Measurements from ENCODE around the gene CHRM4.

CHRM4 gene

GRCh38 chr11:46342239-46342638 lies 49.3 kb downstream of the CHRM4 start:
- H3K4me2 ChIP-seq, result no peak overlapping the region
- peaks cover 5% of the 10 kb centered on the region for H3K4me1 ChIP-seq (ENCODE audit: low read depth, poor library complexity, severe bottlenecking)
- H2AFZ ChIP-seq (ENCODE audit: low read depth), result no peak overlapping the region
- H3K9ac ChIP-seq, result no peak overlapping the region
- H3K4me3 ChIP-seq (IDR thresholded peaks at IDR 0.05; ENCODE audit: insufficient read depth, low read depth, low read length), result no peak overlapping the region
- TF ChIP-seq, protein P1, sequence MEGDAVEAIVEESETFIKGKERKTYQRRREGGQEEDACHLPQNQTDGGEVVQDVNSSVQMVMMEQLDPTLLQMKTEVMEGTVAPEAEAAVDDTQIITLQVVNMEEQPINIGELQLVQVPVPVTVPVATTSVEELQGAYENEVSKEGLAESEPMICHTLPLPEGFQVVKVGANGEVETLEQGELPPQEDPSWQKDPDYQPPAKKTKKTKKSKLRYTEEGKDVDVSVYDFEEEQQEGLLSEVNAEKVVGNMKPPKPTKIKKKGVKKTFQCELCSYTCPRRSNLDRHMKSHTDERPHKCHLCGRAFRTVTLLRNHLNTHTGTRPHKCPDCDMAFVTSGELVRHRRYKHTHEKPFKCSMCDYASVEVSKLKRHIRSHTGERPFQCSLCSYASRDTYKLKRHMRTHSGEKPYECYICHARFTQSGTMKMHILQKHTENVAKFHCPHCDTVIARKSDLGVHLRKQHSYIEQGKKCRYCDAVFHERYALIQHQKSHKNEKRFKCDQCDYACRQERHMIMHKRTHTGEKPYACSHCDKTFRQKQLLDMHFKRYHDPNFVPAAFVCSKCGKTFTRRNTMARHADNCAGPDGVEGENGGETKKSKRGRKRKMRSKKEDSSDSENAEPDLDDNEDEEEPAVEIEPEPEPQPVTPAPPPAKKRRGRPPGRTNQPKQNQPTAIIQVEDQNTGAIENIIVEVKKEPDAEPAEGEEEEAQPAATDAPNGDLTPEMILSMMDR (conservative IDR thresholded peaks at IDR 0.05; ENCODE audit: low read depth, low read length), result no peak
- H3K27me3 ChIP-seq (ENCODE audit: insufficient read depth, low read depth), result peaks cover 22% of the 10 kb centered on the region
- H3K36me3 ChIP-seq (ENCODE audit: insufficient read depth), result no peaks in the 10 kb centered on the region
- no peaks in the 10 kb centered on the region for H3K79me2 ChIP-seq (ENCODE audit: insufficient read depth, low read depth)
- H3K27ac ChIP-seq, result no peak overlapping the region
- H4K20me1 ChIP-seq (ENCODE audit: insufficient read depth), result no peaks in the 10 kb centered on the region

DNA sequence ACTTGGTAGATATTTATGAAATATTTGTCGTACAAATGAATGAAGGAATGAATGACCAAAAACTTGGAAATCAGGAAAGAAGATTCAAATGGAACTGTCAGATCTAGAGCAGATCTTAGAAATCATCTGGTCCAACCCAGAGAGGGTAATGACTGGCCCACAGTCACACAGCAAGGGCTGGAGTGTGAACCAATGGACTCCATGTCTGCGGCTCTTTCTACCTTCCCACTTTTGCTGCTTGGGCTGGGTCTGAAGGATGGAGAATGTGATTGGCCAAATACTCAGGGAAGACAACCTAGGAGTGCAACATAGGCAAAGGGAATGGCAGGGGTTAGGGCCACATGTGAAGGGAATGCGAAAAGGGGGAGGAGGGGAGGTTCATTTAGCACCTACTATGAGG lies 50.1 kb downstream of the CHRM4 start:
- Histone ChIP-seq H3K4me2 (no peak overlapping the region), H3K79me2 (ENCODE audit: insufficient read depth, low read depth) (no peaks in the 10 kb centered on the region), H3K4me3 (IDR thresholded peaks at IDR 0.05; ENCODE audit: insufficient read depth, low read depth, low read length) (no peak overlapping the region), H3K4me1 (ENCODE audit: low read depth, poor library complexity, severe bottlenecking) (no peaks in the 10 kb centered on the region), H3K27ac (no peak overlapping the region), H4K20me1 (ENCODE audit: insufficient read depth) (no peaks in the 10 kb centered on the region), H3K9ac (no peak overlapping the region), H3K36me3 (ENCODE audit: insufficient read depth) (no peaks in the 10 kb centered on the region), H3K27me3 (ENCODE audit: insufficient read depth, low read depth) (peaks cover 22% of the 10 kb centered on the region), H2AFZ (ENCODE audit: low read depth) (no peak overlapping the region)
- TF ChIP-seq, protein P1 (conservative IDR thresholded peaks at IDR 0.05; ENCODE audit: low read depth, low read length), result no peak

- H3K4me3 ChIP-seq (IDR thresholded peaks at IDR 0.05; ENCODE audit: insufficient read depth, low read depth, low read length), result no peak overlapping the region
These were observed 51.8 kb downstream of the CHRM4 start for GRCh38 chr11:46339816-46340215.

DNA sequence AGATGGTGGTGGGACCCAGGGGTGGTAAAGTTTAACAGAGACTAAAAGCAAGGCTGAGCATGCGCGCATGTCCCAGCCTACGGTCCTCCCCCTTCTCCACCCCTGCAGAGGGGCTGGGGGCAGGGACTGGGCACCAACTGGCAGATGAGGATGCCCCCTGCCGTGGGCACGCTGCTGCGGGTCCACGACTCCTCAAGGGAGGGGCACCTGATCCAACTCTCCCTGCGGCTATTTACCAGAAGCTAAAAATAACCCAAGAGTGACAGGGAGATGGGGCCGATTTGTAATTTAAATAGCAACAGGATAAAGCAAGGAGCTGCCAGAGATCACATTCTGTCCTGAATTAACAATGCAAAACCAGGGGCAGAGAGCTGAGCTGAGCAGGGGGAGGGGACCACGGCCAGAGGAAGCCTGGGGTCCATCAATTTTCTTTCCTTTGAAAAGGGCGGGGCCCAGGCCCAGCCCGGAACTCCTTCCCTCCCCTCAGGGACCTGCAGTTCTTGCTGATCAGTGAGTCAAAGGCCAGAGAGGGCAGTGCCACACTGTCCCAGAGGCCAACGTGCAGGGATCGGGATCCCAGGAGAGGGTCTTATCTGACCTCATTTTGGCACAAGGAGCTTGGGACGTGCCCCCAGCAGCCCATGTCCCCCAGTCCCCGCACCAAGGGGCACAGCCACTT lies 52.4 kb downstream of the CHRM4 start:
- H3K4me2 ChIP-seq, result no peak overlapping the region
- TF ChIP-seq, protein P1 (conservative IDR thresholded peaks at IDR 0.05; ENCODE audit: low read depth, low read length), result no peak
- H4K20me1 ChIP-seq (ENCODE audit: insufficient read depth), result no peaks in the 10 kb centered on the region
- H3K9ac ChIP-seq, result no peak overlapping the region
- H3K27me3 ChIP-seq (ENCODE audit: insufficient read depth, low read depth), result peaks cover 28% of the 10 kb centered on the region
- no peaks in the 10 kb centered on the region for H3K79me2 ChIP-seq (ENCODE audit: insufficient read depth, low read depth)
- H3K27ac ChIP-seq, result no peak overlapping the region
- H3K4me1 ChIP-seq (ENCODE audit: low read depth, poor library complexity, severe bottlenecking), result no peaks in the 10 kb centered on the region
- no peaks in the 10 kb centered on the region for H3K36me3 ChIP-seq (ENCODE audit: insufficient read depth)
- H3K4me3 ChIP-seq (IDR thresholded peaks at IDR 0.05; ENCODE audit: insufficient read depth, low read depth, low read length), result no peak overlapping the region
- no peak overlapping the region for H2AFZ ChIP-seq (ENCODE audit: low read depth)

More at GRCh38 chr11:46339816-46340215, 51.8 kb downstream of the CHRM4 start:
- H2AFZ ChIP-seq (ENCODE audit: low read depth), result no peak overlapping the region
- no peaks in the 10 kb centered on the region for H3K79me2 ChIP-seq (ENCODE audit: insufficient read depth, low read depth)
- TF ChIP-seq, protein P1 (conservative IDR thresholded peaks at IDR 0.05; ENCODE audit: low read depth, low read length), result no peak
- no peak overlapping the region for H3K27ac ChIP-seq
- H3K4me2 ChIP-seq, result no peak overlapping the region
- peaks cover 22% of the 10 kb centered on the region for H3K27me3 ChIP-seq (ENCODE audit: insufficient read depth, low read depth)
- H3K4me1 ChIP-seq (ENCODE audit: low read depth, poor library complexity, severe bottlenecking), result no peaks in the 10 kb centered on the region
- H4K20me1 ChIP-seq (ENCODE audit: insufficient read depth), result no peaks in the 10 kb centered on the region
- H3K9ac ChIP-seq, result no peak overlapping the region
- H3K36me3 ChIP-seq (ENCODE audit: insufficient read depth), result no peaks in the 10 kb centered on the region
